T-helper 1 cell treated with Interleukin-12 subunit alpha and Interleukin-12 subunit beta and Interleukin-4 antibody, amounts not matched to agents 30 ng/mL and 1 ng/mL, for 36 hours (primary cell): ENCODE results near the gene SLC29A3. TPM values are rescaled to one million over a fixed set of nuclear protein-coding genes. Genes with fewer than 3 reads are reported as not detected.

Experiments
- intact Hi-C: fragments of 100-400 bp; cut with micrococcal nuclease; formaldehyde crosslinking; loops from one replicate; pipeline ENCODE4 v1.15.1; 2024
- total RNA-seq: library from RNA; stranded (reverse); gene quantifications from 2 replicates; pipeline ENCODE4 v1.2.3, GENCODE V29; 2022

SLC29A3 gene
- total RNA-seq, 1 donor from 2014 or later = 2.8 TPM

- intact Hi-C loops = loop anchor here (5.0 kb wide), 1 partner anchor 1020 kb away; no protein-coding TSS in a partner anchor
Measured at GRCh38 chr10:71317739-71318138, 1.3 kb upstream of the SLC29A3 start.

GRCh38 chr10:71319800-71320392 lies 837 bp downstream of the SLC29A3 start:
- intact Hi-C loops = loop anchor here (1.0 to 5.0 kb wide), 8 partner anchors 57 to 1017 kb away; partner anchors contain the start of genes PSAP and VSIR

- intact Hi-C loops = no loop called here
Measured at GRCh38 chr10:71320592-71320991, 1.5 kb downstream of the SLC29A3 start.

GRCh38 chr10:71321386-71321785 lies 2.3 kb downstream of the SLC29A3 start:
- intact Hi-C loops = no loop called here

- intact Hi-C loops = loop anchor here (1.0 kb wide), 1 partner anchor 54 kb away; no protein-coding TSS in a partner anchor
Measured at GRCh38 chr10:71323407-71323806, 4.3 kb downstream of the SLC29A3 start.

- intact Hi-C loops = no loop called here
Measured at GRCh38 chr10:71324743-71325142, 5.7 kb downstream of the SLC29A3 start.

GRCh38 chr10:71325267-71325666 lies 6.2 kb downstream of the SLC29A3 start:
- intact Hi-C loops = no loop called here

- intact Hi-C loops = no loop called here
Measured at GRCh38 chr10:71326464-71326881, 7.4 kb downstream of the SLC29A3 start.

- intact Hi-C loops = no loop called here
Measured at GRCh38 chr10:71330789-71331404, 11.8 kb downstream of the SLC29A3 start.

- intact Hi-C loops = no loop called here
Measured at GRCh38 chr10:71331736-71332135, 12.7 kb downstream of the SLC29A3 start.

GRCh38 chr10:71332466-71332865 lies 13.4 kb downstream of the SLC29A3 start:
- intact Hi-C loops = no loop called here

- intact Hi-C loops = no loop called here
Measured at GRCh38 chr10:71333129-71333887, 14.2 kb downstream of the SLC29A3 start.

- intact Hi-C loops = no loop called here
Measured at GRCh38 chr10:71334221-71334791, 15.2 kb downstream of the SLC29A3 start.

GRCh38 chr10:71335173-71335708 lies 16.2 kb downstream of the SLC29A3 start:
- intact Hi-C loops = no loop called here

- intact Hi-C loops = no loop called here
Measured at GRCh38 chr10:71336632-71337031, 17.6 kb downstream of the SLC29A3 start.

- intact Hi-C loops = no loop called here
Measured at GRCh38 chr10:71337219-71337701, 18.2 kb downstream of the SLC29A3 start.

GRCh38 chr10:71338728-71339495 lies 19.9 kb downstream of the SLC29A3 start:
- intact Hi-C loops = no loop called here

- intact Hi-C loops = no loop called here
Measured at GRCh38 chr10:71339796-71340589, 20.9 kb downstream of the SLC29A3 start.

GRCh38 chr10:71342573-71343391 lies 23.7 kb downstream of the SLC29A3 start:
- intact Hi-C loops = no loop called here
